ENCODE data around the gene WDR43.

- TF ChIP-seq CTCF (IDR thresholded peaks at IDR 0.05) (no peak), SIN3A (IDR thresholded peaks at IDR 0.05; ENCODE audit: borderline replicate concordance, insufficient read depth, low read depth, low read length) (no peak), TCF7L2 (IDR thresholded peaks at IDR 0.05; ENCODE audit: low read depth, low read length) (no peak)
Observed at GRCh38 chr2:28934769-28935168, 40.3 kb downstream of the WDR43 start.
